HG03103 (cell line): ENCODE measurements around the gene SCFD1.

ENCODE experiments used
- ATAC-seq: cut with Tn5 transposase; IDR thresholded peaks from one replicate; pipeline ENCODE4 v1.9.1; 2021; ENCODE audit warnings: low read depth; ENCODE audit not compliant: unreplicated experiment

The SCFD1 gene

GRCh38 chr14:30753452-30753851 is 131.3 kb downstream of the SCFD1 start:
- no peak for ATAC-seq

- ATAC-seq: no peak
These were observed 132.7 kb downstream of the SCFD1 start for GRCh38 chr14:30754778-30755177.

DNA sequence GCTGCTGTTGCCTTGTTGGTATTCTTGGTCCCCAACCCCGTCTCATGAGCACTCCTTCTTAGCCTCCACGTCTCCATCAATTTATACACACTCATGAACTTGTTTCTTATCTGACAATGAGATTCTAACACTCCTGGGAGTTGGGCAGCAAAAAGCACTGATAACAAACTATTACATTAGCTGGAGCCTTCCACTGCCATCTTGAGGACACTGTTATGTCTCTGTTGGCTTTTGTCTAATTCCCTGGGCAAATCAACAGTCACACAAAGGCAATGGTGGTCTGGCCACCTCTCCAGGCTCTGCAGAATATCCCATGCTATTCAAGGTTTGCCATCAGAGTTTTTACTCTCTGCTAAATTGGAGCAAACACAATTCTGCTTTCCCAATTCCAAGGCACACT is 134.5 kb downstream of the SCFD1 start:
- no peak for ATAC-seq

- ATAC-seq: no peak
These were observed 135.0 kb downstream of the SCFD1 start for GRCh38 chr14:30757082-30757481.

DNA sequence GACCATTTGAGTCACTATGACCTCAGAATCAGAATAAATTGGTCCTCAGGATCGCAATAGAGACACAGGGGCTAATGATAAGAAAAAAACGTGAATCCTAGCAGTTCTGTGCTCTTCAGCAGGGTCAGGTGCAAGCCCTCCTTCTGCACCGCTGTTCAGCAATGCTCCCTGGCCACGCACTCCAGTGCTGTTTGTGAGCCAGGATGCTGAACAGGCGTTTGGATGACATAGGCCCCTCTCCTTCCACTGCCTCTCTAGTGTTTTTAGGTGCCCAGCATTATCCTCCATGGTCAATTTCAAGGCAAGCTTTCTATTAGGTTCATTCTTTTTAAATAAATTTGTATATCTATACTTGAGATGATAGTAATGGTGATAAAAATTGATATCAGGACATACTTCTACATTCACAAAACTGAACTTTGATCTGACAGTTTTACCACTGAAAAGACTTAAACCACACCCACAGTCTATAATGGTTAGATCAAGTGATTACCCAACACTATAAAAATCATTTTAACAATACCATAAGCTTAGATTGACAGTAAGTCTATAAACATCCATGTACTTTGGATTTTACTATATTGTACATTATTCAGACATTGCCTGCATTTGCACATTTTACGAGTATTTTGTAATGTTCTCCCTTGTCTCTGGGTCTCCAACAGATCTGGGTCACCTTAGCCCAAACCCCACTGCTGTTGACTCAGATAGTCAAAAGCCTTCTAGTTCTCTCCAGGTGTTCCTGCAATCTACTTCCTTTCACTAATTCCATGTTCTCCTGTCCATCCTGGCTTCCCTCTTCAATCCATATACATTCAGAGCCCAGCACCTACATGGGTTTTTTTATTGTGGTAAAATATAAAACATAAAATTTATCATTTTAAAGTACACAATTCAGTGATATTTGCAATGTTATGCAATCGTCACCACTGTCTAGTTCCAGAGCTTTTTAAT is 137.3 kb downstream of the SCFD1 start:
- no peak for ATAC-seq

DNA sequence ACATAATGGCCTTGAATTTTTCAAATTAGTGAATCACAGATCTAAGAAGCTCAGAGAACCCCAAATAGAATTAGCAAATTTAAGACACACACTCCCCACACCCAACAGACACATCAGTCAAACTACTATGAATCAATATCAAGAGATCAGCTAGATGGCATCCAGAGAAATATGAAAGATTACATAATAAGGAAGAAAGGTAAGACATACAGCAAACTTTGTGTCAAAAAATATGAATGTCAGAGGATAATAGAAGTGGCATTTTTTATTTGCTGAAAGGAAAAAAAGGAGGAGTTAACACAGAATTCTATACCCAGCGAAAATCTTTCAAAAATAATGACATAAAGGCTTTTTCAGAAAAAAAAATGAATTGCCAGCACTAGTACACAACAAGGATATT is 141.8 kb downstream of the SCFD1 start:
- no peak for ATAC-seq

DNA sequence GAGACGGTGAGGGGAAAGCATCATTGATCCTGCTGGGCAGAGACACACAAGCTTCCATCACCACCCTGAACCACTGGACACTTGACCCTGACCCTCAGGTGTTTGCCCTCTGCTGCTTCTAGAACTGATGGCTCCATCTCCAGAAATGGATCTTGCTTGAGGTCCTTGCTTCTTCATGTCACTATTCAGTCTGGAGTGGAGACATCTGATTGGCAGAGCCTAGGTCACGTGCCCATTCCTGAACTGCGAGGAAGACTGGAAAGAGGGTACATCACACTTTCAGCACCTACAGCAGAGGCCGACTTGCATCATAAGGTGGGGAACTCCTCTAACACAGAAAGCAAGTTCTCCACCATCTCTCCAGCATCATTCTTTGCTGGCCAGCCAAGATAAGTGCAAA is 145.5 kb downstream of the SCFD1 start:
- ATAC-seq: no peak

- ATAC-seq: no peak
These were observed 146.7 kb downstream of the SCFD1 start for GRCh38 chr14:30768791-30769190.

- no peak for ATAC-seq
These were observed 148.3 kb downstream of the SCFD1 start for GRCh38 chr14:30770376-30770775.

DNA sequence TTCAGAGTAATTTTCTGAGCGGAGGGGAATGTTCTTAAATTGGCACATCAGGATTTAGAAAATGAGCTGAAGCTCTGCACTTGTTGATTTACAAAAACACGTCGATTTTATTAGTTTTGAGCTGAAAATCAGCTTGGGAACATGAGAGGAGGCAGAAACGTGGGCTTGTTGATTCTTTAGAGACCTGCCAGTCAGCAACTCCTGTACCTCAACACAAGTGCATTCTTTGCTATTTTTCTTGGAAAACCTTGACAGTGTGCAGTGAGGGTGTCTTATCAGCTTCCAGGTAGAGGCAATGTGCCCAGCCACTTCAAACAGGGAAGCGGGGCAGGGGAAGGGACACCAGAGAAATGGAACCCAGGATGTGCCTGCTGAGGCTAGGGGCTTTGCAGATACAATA is 149.5 kb downstream of the SCFD1 start:
- no peak for ATAC-seq

DNA sequence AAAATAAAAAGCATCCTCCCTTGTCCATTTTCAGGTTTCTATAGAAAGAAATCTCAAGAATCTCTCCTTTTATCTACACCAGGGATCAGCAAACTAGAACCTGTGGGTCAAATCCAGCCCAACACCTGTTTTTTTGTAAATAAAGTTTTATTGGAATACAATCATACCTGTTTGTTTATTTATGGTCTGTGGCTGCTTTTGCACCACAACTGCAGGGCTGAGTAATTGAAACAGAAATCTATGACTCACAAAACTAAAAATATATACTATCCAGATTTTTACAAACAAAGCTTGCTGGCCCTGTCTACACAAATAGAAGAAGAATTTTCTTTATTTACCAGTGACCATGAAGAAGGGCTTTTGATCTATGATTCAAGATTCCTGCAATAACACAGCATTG is 157.1 kb downstream of the SCFD1 start:
- ATAC-seq: no peak
